NCI-H2029 (cell line): ENCODE data around the gene RDX.
"Not testable (repeated sequence)": the region's sequence is repeated elsewhere in the genome, so short reads cannot be mapped to it uniquely, and the experiment has no call there.

Experiments used
- DNase-seq: peaks from one replicate; lab custom pipeline; 2025; lab: John Stamatoyannopoulos, UW

Gene RDX

DNA sequence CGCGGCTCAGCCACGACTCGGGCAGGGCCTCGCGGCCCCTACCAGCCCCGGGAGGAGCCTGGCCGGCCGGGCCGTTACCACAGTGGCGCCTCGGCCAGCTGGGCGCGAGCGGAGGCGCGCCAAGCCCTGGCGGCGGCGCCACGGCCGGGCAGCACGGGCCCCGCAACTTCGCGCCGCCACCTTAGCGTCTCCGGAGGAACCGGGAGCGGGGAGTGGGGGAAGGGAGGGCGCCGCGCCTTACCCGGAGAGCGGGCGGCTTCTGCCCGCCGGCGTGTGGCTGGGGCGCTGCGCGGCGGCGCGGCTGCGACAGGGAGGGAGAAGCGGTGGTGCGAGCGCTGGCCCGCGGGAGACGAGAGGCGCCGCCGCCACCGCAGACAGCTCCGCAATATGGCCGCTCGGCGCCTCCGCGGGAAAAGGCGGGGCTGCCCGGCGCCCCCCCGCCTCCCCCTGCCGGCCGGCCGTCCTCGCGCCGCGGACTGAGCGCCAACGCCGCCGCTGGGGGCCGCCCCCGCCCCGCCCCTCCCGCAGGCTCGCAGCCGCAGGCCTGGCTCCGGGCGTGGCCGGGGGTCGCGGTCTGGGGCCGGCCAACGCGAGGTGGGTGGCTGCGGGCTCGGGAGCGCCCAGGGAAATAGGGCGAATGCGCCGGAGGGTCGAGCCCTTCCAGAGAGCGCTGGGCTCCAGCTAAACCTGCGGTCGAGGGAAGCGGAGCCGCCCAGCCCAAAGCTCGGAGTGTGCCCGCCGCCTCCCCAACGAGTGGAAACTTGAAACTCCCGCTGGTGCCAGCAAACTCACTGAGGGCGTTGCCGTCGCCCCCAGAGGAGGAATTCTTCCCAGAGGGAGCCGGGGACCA lies at the start of gene RDX:
Gene RDX, minus strand, starts transcription at position 389 of the 850 bp plus-strand sequence. CDS start 16,922 bp downstream, outside the sequence.
- peak; percentile 68 for DNase-seq

- DNase-seq, result no peak
These were observed 49.3 kb upstream of the RDX start for GRCh38 chr11:110345743-110346142.

- no peak for DNase-seq
These were observed 44.0 kb upstream of the RDX start for GRCh38 chr11:110340436-110340835.

DNA sequence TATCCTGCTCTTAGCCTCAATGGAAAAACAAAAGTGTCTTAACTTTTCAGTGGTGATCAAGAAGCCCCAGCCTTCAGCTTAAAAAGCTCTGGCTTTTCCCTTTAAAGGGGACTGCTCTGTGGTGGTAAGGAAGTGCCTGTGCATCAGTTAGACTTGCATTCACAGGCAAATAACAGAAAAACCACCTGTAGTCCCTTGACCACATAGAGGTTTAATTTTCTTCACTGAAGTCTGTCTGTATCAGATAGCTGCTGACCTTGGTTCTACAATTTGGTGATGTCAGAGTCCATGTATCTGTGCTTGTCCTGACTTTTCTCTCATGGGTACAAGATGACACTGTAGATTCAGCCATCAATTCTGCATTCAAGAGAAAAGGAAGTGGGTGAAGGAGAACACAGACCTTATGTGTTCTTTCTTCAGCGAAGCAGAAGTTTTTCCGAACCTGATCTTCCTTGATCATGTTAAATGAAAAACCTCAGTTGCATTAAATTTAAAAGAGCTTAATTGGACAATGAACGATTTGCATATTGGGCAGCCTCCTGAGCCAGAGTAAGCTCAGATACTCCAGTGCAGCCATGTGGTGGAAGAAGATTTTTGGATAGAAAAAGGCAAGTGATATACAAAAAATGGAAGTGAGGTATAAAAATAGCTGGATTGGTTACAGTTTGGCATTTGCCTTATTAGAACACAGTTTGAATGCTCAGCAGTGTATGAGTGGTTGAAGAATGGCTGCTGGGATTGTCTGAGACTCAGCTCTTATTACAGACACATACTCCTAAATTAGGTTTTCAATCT lies 43.2 kb upstream of the RDX start:
- no peak for DNase-seq

GRCh38 chr11:110338684-110339083 lies 42.3 kb upstream of the RDX start:
- no peak for DNase-seq

DNA sequence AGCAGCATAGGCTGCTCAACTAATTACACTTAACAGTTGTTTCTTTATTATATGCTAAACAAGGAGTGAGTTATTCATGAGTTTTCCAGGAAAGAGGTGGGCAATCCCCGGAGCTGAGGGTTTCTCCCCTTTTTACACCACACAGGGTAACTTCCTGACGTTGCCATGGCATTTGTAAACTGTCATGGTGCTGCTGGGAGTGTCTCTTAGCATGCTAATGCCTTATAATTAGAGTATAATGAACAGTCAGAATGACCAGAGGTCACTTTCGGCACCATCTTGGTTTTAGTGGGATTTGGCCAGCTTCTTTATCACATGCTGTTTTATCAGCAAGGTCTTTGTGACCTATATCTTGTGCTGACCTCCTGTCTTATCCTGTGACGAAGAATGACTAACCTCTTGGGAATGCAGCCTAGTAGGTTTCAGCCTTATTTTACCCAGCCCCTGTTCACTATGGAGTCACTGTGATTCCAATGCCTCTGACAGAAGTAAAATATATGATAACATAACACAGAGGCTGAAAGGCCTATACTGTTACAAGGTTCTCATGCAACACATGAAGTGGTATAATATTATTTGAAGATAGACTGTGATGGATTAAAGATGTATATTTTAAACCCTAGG lies 41.3 kb upstream of the RDX start:
- no peak for DNase-seq

DNA sequence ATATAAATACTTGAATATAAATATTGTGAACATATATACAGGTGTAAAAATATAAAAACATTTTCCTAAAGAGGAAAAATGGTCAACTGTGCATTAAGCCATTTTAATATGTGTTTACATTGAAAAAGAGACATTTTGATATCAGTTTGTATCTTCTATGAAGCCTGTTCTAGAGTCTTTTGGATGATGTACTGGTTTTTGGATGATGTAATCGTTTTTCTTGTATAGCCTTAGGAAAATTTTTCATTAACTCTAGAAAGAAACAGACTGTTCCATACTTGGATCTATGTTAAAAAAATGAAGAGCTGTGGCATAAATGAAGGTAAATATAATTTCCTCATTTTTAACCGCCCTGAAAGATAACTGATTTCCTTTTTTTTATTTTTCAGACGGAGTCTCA lies 39.6 kb upstream of the RDX start:
- no peak for DNase-seq

DNA sequence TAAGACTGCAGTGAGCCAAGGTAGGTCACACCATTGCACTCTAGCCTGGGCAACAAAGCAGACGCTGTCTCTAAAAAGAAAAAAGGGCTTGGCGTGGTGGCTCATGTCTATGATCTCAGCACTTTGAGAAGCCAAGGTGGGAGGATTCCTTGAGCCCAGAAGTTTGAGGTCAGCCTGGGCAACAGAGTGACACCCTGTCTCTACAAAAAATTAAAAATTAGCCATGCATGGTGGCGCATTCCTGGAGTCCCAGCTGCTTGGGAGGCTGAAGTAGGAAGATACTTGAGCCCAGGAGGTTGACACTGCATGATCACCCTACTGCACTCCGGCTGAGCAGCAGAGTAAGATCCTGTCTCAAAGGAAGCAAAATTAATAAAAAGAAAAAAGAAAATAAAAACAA lies 38.9 kb upstream of the RDX start:
- no peak for DNase-seq

GRCh38 chr11:110331626-110332025 lies 35.2 kb upstream of the RDX start:
- DNase-seq, result no peak

GRCh38 chr11:110329445-110329844 lies 33.0 kb upstream of the RDX start:
- DNase-seq, result no peak

DNA sequence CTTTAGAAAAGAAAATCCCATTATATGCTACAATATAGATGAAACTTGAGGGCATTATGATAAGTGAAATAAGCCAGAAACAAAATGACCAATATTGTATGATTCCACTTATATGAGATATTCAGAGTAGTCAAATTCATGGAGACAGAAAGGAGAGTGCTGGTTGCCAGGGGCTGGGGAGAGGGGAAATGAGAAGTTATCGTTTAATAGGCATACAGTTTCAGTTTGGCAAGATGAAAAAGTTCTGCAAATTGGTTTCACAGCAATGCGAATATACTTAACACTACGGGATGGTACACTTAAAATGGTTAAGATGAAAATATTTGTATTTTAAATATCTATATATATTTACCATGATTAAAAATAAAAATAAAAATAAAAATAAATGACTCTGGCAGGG lies 31.1 kb upstream of the RDX start:
- DNase-seq, result no peak

DNA sequence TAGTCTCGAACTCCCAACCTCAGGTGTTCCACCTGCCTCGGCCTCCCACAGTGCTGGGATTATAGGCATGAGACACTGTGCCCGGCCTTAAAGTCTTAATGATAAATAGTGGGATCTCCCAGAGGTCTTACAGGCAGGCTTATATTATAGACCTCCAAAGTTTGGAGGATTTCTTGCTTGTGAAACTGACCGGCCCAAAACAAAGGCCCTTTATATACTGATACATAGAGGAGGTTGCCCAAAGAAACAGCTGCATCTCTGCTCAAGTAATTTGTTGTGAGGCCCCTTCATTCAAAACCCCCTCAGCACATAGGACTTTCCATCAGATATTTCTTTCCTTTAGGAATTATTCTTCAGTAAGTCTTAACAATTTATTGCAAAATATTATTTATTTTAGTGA lies 27.4 kb upstream of the RDX start:
- no peak for DNase-seq

DNA sequence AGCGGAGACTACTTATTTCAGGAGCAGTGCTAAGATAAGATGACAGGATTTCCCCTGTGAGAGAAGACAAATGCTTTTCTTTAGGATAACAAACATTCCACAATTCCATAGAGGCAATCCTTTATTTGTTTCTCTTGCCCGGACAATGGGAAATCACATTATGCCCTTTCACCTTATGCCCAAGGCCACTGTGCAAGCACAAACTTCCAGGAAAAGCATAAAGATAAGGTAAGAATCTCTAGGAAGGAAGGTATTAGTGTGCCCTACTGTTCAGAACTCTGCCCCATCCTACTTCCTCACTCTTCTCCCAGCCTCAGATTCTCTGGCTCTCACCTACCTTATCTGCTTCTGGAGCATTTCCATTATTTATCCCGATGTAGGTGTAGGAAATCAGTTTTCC lies 23.1 kb upstream of the RDX start:
- DNase-seq, result no peak

- DNase-seq, result no peak
These were observed 22.4 kb upstream of the RDX start for GRCh38 chr11:110318638-110319404.

GRCh38 chr11:110317516-110317932 lies 21.1 kb upstream of the RDX start:
- DNase-seq, result peak; percentile 74

GRCh38 chr11:110314366-110315095 lies 18.1 kb upstream of the RDX start:
- no peak for DNase-seq

DNA sequence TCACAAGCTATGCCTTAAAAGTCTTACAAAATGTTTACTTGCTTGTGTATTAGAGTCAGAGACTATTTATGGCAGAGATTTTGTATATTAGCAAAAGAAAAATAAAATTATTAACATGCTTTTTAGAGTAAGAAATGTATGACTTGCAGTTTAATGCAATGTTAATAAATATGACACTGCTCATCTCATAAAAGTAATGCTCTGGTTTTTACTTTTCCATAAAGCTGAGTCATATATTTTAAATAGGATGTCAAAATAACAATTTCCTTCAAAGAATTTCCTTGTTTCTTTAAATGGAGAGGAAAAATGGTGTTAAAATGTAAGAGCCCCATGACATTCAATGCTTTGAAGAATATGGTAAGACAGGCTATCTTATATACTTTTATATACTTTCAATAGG lies 16.3 kb upstream of the RDX start:
- DNase-seq, result no peak

GRCh38 chr11:110311783-110312579 lies 15.6 kb upstream of the RDX start:
- DNase-seq, result no peak

DNA sequence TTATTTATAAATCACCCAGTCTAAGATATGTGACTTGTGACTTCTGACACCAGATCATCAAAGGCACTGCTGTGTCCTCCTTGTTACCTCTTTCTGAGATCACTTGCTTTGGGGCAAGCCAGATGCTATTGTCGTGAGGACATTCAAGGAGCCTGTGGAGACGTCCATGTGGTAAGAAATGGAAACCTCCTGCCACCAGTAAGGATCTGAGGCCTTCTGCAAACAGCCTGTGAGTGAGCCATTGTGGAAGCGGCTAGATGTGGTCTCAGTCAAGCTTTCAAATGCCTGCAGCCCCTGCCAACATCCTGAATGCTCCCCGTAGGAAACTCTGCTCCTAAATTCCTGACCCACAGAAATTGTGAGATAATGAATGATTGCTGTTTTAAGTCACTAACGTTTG lies 11.7 kb upstream of the RDX start:
- DNase-seq, result no peak

DNA sequence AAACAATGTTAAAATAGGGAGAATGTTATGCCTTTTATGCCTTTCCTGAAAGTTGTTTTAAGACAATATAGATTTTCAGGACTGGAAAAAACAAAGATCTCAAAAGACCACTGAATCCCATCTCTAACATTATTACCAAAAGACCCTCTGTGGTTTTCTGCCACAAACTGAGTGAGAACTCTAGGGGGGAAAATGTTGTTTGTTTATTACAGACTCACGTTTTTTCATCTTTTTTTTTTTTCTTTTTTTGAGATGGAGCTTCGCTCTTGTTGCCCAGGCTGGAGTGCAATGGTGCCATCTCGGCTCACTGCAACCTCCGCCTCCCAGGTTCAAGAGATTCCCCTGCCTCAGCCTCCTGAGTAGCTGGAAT lies 9.6 kb upstream of the RDX start:
- not testable (repeated sequence) for DNase-seq
